ENCODE measurements around the gene SIX2.
"Not testable (repeated sequence)": the region's sequence is repeated elsewhere in the genome, so short reads cannot be mapped to it uniquely, and the experiment has no call there.

SIX2 gene

GRCh38 chr2:45009303-45009927 lies at the start of gene SIX2:
Gene SIX2 (minus strand): TSS chr2:45009452. CDS start chr2:45009110, 342 bp downstream.
- DNase-seq = peak; percentile 98

- no peak for DNase-seq
Measured at GRCh38 chr2:45055162-45055605, 45.9 kb upstream of the SIX2 start.

GRCh38 chr2:45053966-45054365 lies 44.7 kb upstream of the SIX2 start:
- no peak for DNase-seq

GRCh38 chr2:45052388-45052928 lies 43.2 kb upstream of the SIX2 start:
- DNase-seq = no peak

GRCh38 chr2:45049569-45050336 lies 40.5 kb upstream of the SIX2 start:
- no peak for DNase-seq

GRCh38 chr2:45047301-45047700 lies 38.0 kb upstream of the SIX2 start:
- DNase-seq = no peak

- DNase-seq = no peak
Measured at GRCh38 chr2:45046786-45047185, 37.5 kb upstream of the SIX2 start.

- DNase-seq = no peak
Measured at GRCh38 chr2:45045706-45046105, 36.5 kb upstream of the SIX2 start.

- no peak for DNase-seq
Measured at GRCh38 chr2:45044916-45045315, 35.7 kb upstream of the SIX2 start.

GRCh38 chr2:45043174-45043573 lies 33.9 kb upstream of the SIX2 start:
- no peak for DNase-seq

GRCh38 chr2:45042401-45042800 lies 33.1 kb upstream of the SIX2 start:
- DNase-seq = no peak

- DNase-seq = no peak
Measured at GRCh38 chr2:45040786-45041185, 31.5 kb upstream of the SIX2 start.

GRCh38 chr2:45039804-45040203 lies 30.6 kb upstream of the SIX2 start:
- DNase-seq = not testable (repeated sequence)

GRCh38 chr2:45038861-45039260 lies 29.6 kb upstream of the SIX2 start:
- not testable (repeated sequence) for DNase-seq

- DNase-seq = no peak
Measured at GRCh38 chr2:45033302-45033701, 24.1 kb upstream of the SIX2 start.

GRCh38 chr2:45031028-45031427 lies 21.8 kb upstream of the SIX2 start:
- no peak for DNase-seq

GRCh38 chr2:45030553-45030952 lies 21.3 kb upstream of the SIX2 start:
- DNase-seq = no peak

GRCh38 chr2:45029215-45029614 lies 20.0 kb upstream of the SIX2 start:
- DNase-seq = no peak

GRCh38 chr2:45028276-45028675 lies 19.0 kb upstream of the SIX2 start:
- no peak for DNase-seq

- no peak for DNase-seq
Measured at GRCh38 chr2:45026924-45027450, 17.7 kb upstream of the SIX2 start.

- no peak for DNase-seq
Measured at GRCh38 chr2:45024600-45025291, 15.5 kb upstream of the SIX2 start.

GRCh38 chr2:45024097-45024496 lies 14.8 kb upstream of the SIX2 start:
- DNase-seq = no peak

- no peak for DNase-seq
Measured at GRCh38 chr2:45020439-45020838, 11.2 kb upstream of the SIX2 start.
